K562 (cell line): ENCODE measurements around the gene CREB3L2. TPM values are rescaled to one million over a fixed set of nuclear protein-coding genes. Genes with fewer than 3 reads are reported as not detected.

Experiments used
- BCLAF1 ChIP-seq, 2 experiments: fragments of 450-650 bp in 1 of 2; IDR thresholded peaks; 2 replicates each; pipeline ENCODE4 v1.6.1; 2011 to 2017; ENCODE audit warnings: low read depth in 2 of 2, antibody characterized with exemption in 1 of 2, borderline replicate concordance in 1 of 2, low read length in 1 of 2, mild to moderate bottlenecking in 1 of 2, mixed read lengths in 1 of 2; ENCODE audit not compliant: control insufficient read depth in 1 of 2
- BRD9 ChIP-seq: fragments of 450-650 bp; IDR thresholded peaks from 2 replicates; pipeline ENCODE4 v1.6.1; 2018; ENCODE audit warnings: low read depth; ENCODE audit not compliant: partially characterized antibody
- CHAMP1 ChIP-seq: fragments of 450-650 bp; IDR thresholded peaks from 2 replicates; pipeline ENCODE4 v1.6.1; 2016; ENCODE audit warnings: mild to moderate bottlenecking
- E2F8 ChIP-seq: fragments of 450-650 bp; IDR thresholded peaks from 2 replicates; pipeline ENCODE4 v1.7.1; 2018; ENCODE audit warnings: mild to moderate bottlenecking, low read depth; ENCODE audit not compliant: partially characterized antibody
- ELK1 ChIP-seq: sonication (generic); formaldehyde crosslinking; IDR thresholded peaks from 2 replicates; pipeline ENCODE4 v1.8.1; 2022; ENCODE audit warnings: missing genetic modification reagents
- NBN ChIP-seq: fragments of 450-650 bp; IDR thresholded peaks from 2 replicates; pipeline ENCODE4 v1.6.1; 2016; ENCODE audit warnings: low read depth, mild to moderate bottlenecking
- STAT6 ChIP-seq: sonication (generic); formaldehyde crosslinking; IDR thresholded peaks from 2 replicates; pipeline ENCODE4 v1.8.1; 2023; ENCODE audit warnings: mild to moderate bottlenecking, missing genetic modification reagents
- TRIM25 ChIP-seq: fragments of 450-650 bp; IDR thresholded peaks from 2 replicates; pipeline ENCODE4 v1.7.0; 2016; ENCODE audit warnings: borderline replicate concordance
- ZNF121 ChIP-seq: sonication (generic); formaldehyde crosslinking; conservative IDR thresholded peaks from 2 replicates; pipeline ENCODE4 v1.8.0; 2022; ENCODE audit warnings: missing genetic modification reagents
- ZNF175 ChIP-seq: fragments of 200-800 bp; sonication (Bioruptor generic); IDR thresholded peaks from 2 replicates; pipeline ENCODE4 v1.6.1; 2016; ENCODE audit warnings: low read depth, mild to moderate bottlenecking, missing genetic modification characterization, missing compliant biosample characterization
- polyA plus RNA-seq, 8 experiments: library from polyadenylated mRNA; depleted of rRNA in 4 of 8; stranded (reverse) in 5 of 8; unstranded in 3 of 8; fragments of >200 nt; fragmentation: Nextera tagmentation in 2 of 8; fragmentation: Illumina TruSeq in 1 of 8; extraction: Ambion mirVana in 2 of 8; extraction: Trizol in 1 of 8; gene quantifications; 2 replicates each; pipeline versions ENCODE4 v1.2.1 to v1.2.3, GENCODE V29; 2011 to 2014; ENCODE audit warnings: inconsistent platforms in 1 of 8, missing spikeins in 1 of 8
- total RNA-seq, 7 experiments: library from RNA; depleted of rRNA in 6 of 7; stranded (reverse); fragments of >200 nt in 6 of 7; fragmentation: Illumina TruSeq in 2 of 7; extraction: Trizol in 2 of 7; gene quantifications; 2 replicates each; pipeline versions ENCODE4 v1.2.1 to v1.2.3, GENCODE V29; 2011 to 2021; ENCODE audit warnings: low replicate concordance in 1 of 7

The CREB3L2 gene
- total and polyA plus RNA-seq, 9 of the 15 experiments (the other 6 are each of a cell fraction or from before 2014, with no cell fraction given): 7.1 to 45.6 (median 15.8) TPM

- TF ChIP-seq ELK1 (CRISPR knock-in tag) (no peak), BCLAF1 (IDR thresholded peaks at IDR 0.05; ENCODE audit: borderline replicate concordance in 1 of 2, control insufficient read depth in 1 of 2, low read depth in 2 of 2, low read length in 1 of 2) (no peak), CHAMP1 (no peak), STAT6 (CRISPR knock-in tag) (no peak), ZNF175 (no peak; the same call in 1 of the 2 replicates), NBN (no peak), E2F8 (no peak), ZNF121 (no peak), TRIM25 (no peak), BRD9 (no peak)
These were observed 35.8 kb downstream of the CREB3L2 start (continued) for GRCh38 chr7:137965942-137966640.
